Progenitor cell of endocrine pancreas (in vitro differentiated cells): Measurements from ENCODE around the gene PRKCE. TPM values are rescaled to one million over a fixed set of nuclear protein-coding genes. Genes with fewer than 3 reads are reported as not detected.

ENCODE experiments used
- DNase-seq: peaks from one replicate; pipeline ENCODE4 v3.0.0; 2021; ENCODE audit warnings: low spot score; ENCODE audit not compliant: unreplicated experiment
- H3K27ac Mint-ChIP-seq: 2 replicates; pipeline ENCODE4 v1.8.0; 2021; ENCODE audit warnings: mild to moderate bottlenecking, moderate library complexity, mixed read lengths
- H3K27me3 Mint-ChIP-seq: 2 replicates; pipeline ENCODE4 v1.8.0; 2021; ENCODE audit warnings: mixed read lengths
- H3K36me3 Mint-ChIP-seq: 2 replicates; pipeline ENCODE4 v1.8.0; 2022; ENCODE audit warnings: mixed read lengths; ENCODE audit not compliant: insufficient read depth
- H3K4me1 Mint-ChIP-seq: 2 replicates; pipeline ENCODE4 v1.8.0; 2021; ENCODE audit warnings: low read depth, mixed read lengths
- H3K4me3 Mint-ChIP-seq: 2 replicates; pipeline ENCODE4 v1.8.0; 2021; ENCODE audit warnings: low read depth, mild to moderate bottlenecking, moderate library complexity, mixed read lengths
- H3K9me3 Mint-ChIP-seq: 2 replicates; pipeline ENCODE4 v1.8.0; 2021; ENCODE audit warnings: low read depth, mixed read lengths
- total RNA-seq: library from RNA; stranded (reverse); gene quantifications from 2 replicates; pipeline ENCODE4 v1.2.1, GENCODE V29; 2021
- TF ChIP-seq, protein P1 (sequence below): fragments of 200-600 bp; sonication (generic); IDR thresholded peaks from one replicate; pipeline ENCODE4 v1.5.0; 2021; ENCODE audit warnings: antibody characterized with exemption, mild to moderate bottlenecking; ENCODE audit not compliant: unreplicated experiment

The PRKCE gene
- total RNA-seq, 1 donor from 2014 or later, result 4.2 TPM

DNA sequence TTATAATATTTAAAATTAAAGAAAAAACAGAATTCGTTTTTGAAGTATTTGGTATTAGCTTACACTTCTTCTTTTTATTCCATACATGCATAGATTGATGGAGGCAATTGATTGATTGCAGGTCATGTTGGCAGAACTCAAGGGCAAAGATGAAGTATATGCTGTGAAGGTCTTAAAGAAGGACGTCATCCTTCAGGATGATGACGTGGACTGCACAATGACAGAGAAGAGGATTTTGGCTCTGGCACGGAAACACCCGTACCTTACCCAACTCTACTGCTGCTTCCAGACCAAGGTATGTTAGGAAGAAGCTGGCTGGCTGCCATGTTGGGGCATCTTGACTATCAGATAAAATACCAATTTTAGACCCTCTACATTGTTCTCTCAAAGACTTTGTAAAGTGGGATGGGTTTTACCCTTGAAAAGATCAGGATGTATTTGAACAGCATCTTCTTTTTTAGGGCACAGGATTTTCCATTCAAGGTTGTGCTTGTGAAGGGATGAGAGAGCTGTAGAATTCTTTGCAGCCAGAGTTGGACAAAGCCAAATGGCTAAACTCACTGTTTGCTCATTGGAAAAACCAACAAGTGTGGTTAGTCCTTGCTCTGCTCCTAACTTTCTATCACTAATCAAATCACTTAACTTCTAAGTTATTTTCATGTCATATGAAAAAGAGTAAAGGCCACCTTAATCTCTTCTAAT lies 358.9 kb downstream of the PRKCE start:
- DNase-seq, result no peak
- Mint-ChIP-seq H3K9me3 (no peaks in the 10 kb centered on the region), H3K36me3 (no peaks in the 10 kb centered on the region), H3K27ac (no peak overlapping the region), H3K27me3 (peaks cover 5% of the 10 kb centered on the region), H3K4me3 (no peak overlapping the region), H3K4me1 (peaks cover 4% of the 10 kb centered on the region)
- TF ChIP-seq, protein P1, sequence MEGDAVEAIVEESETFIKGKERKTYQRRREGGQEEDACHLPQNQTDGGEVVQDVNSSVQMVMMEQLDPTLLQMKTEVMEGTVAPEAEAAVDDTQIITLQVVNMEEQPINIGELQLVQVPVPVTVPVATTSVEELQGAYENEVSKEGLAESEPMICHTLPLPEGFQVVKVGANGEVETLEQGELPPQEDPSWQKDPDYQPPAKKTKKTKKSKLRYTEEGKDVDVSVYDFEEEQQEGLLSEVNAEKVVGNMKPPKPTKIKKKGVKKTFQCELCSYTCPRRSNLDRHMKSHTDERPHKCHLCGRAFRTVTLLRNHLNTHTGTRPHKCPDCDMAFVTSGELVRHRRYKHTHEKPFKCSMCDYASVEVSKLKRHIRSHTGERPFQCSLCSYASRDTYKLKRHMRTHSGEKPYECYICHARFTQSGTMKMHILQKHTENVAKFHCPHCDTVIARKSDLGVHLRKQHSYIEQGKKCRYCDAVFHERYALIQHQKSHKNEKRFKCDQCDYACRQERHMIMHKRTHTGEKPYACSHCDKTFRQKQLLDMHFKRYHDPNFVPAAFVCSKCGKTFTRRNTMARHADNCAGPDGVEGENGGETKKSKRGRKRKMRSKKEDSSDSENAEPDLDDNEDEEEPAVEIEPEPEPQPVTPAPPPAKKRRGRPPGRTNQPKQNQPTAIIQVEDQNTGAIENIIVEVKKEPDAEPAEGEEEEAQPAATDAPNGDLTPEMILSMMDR, result no peak

DNA sequence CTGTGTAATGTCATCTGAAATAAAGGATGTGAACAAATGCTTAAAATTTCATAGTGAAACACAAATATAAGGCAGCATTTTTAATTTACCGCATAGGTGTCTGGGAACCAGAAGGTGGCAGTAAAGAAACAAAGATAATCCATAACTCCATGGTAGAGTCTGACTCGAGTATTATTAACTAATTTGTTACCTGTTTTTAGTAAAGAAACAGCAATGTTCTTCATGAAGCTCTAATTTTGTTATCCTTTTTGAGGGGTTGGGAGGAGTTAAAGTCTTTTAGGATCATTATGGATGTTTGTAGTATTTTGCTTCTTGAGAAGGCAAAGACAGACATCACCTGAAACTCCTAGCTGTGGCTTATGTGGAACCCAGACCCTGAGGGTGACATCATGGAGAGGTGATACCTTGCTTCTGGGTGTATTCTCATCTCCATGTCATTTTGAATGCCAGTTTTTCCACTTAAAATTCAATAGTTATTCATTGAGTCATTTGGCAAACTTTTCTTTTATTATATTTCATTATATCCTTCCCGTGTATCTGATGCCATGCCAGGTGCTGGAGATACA lies 359.5 kb downstream of the PRKCE start:
- no peak for DNase-seq

DNA sequence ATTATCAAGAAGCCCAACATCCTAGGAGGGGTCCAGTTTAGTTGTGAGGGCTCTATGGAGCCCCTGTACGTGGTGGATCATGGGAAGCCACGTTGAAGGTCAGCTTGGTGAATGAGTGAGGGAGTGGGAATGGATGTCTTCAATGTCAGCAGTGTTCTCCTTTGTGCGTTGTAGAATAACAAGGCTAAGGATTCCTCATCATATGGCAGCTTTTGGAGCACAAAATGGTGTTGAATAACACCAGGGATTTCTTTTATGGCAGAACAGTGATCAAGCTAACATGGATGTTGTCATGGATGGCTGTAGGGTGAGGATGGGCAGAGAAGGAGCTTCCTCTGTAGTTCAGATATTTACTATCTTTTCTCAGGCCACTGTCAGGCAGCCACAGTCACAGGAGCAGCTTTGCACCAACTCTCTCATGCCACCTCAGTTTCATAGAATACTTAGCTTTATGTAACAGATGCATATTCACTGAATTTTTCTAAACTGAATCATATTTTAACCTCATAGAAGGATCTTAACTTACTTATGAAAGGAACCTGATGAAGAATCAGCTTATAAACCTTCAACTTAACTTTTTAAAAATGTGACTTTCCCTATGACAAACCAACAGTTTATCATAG lies 361.3 kb downstream of the PRKCE start:
- Mint-ChIP-seq H3K36me3 (no peaks in the 10 kb centered on the region), H3K27ac (no peak overlapping the region), H3K4me1 (peaks cover 4% of the 10 kb centered on the region), H3K4me3 (no peak overlapping the region), H3K27me3 (no peaks in the 10 kb centered on the region), H3K9me3 (no peaks in the 10 kb centered on the region)
- TF ChIP-seq, protein P1, result no peak
- no peak for DNase-seq

More for the DNA sequence above, 359.5 kb downstream of the PRKCE start:
- H3K9me3 Mint-ChIP-seq, result no peaks in the 10 kb centered on the region
- no peaks in the 10 kb centered on the region for H3K36me3 Mint-ChIP-seq
- no peak overlapping the region for H3K4me3 Mint-ChIP-seq
- peaks cover 6% of the 10 kb centered on the region for H3K4me1 Mint-ChIP-seq
- peaks cover 5% of the 10 kb centered on the region for H3K27me3 Mint-ChIP-seq
- TF ChIP-seq, protein P1, result peak; percentile 76
- no peak overlapping the region for H3K27ac Mint-ChIP-seq

DNA sequence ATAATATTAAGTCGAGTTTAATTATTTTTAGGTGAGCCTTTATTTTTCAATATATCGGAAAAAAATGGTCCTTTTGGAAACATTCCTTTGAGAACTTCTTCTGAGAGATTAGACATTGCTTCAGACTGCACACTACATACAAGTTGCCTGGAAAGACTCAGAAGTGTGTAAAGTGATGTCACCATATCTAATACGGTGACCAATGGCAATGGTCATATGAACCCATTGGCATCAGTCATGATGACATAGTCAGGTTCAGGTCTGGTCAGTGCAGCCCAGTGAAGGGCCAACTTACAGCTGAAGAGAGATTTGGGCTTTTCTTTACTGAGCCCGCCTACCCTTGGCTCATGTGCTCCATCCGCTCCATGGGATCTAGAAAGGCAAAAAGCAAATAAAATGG lies 362.3 kb downstream of the PRKCE start:
- Mint-ChIP-seq H3K36me3 (no peaks in the 10 kb centered on the region), H3K4me1 (peaks cover 4% of the 10 kb centered on the region), H3K4me3 (no peak overlapping the region), H3K27me3 (no peaks in the 10 kb centered on the region), H3K9me3 (no peaks in the 10 kb centered on the region), H3K27ac (peak overlapping the region; percentile 29)
- no peak for DNase-seq
- TF ChIP-seq, protein P1, result no peak

DNA sequence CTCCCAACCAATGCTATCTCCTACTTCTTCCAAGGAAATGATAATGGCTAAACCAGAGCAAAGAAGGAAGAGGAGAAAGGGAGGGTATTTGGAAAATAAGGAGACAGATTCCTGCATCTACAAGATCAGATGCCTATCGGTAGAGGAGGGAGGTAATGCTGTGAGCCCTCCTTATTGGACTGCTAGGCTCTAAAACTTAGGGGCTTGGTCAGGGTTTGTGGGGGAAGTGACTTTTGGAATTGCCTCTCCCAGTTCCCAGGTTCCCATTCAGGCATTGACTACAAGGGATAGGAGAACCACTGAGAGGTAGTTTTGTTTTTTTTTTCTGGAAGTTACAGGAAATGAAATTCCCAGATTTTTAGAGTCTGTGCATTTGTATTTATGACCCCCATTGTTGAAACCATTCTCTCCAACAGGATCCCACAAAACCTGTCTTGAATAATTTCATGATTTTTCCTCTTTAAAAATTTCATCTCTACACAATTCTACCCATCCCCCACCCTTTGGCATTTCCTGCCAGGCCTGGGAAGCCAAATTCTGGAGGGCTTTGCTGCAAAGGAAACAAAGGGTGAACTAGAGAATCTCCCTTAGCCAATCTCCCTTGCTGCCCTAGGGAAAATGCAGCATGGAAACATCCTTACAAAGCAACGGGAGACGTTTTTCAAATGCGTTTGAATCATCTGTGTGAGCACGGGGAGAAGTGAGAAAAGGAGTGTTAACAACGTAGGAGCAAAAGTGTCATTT lies 363.6 kb downstream of the PRKCE start:
- Mint-ChIP-seq H3K4me1 (peaks cover 4% of the 10 kb centered on the region), H3K36me3 (no peaks in the 10 kb centered on the region), H3K27me3 (no peaks in the 10 kb centered on the region), H3K4me3 (no peak overlapping the region), H3K27ac (no peak overlapping the region), H3K9me3 (no peaks in the 10 kb centered on the region)
- no peak for DNase-seq
- TF ChIP-seq, protein P1, result no peak
